ENCODE data around the gene CCDC91. TPM values are rescaled to one million over a fixed set of nuclear protein-coding genes. Genes with fewer than 3 reads are reported as not detected.

Gene CCDC91
- total RNA-seq, 4 donors from 2014 or later, result 55.6 to 74.0 (median 62.6) TPM

DNA sequence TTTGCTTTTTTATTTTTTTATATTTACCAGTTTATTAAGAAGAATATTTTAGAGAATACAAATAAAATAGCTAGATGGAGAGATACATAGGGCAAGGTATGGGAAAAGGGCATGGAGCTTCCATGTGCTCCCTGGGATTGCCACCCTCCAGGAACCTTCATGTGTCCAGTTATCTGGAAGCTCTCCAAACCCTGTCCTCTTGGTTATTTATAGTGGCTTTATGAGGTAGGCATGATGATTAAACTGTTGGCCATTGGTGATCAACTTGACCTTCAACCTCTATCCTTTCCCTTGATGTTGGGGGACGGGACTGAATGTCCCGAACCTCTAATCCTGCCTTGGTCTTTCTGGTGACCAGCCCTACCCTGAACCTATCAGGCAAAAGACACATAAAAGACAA is 156.3 kb downstream of the CCDC91 start:
- intact Hi-C loops (cut with DNase I), result no loop called here
- 97 to 100% methylated on average over 2 of the region's 2 CpGs for WGBS, 2 donors

DNA sequence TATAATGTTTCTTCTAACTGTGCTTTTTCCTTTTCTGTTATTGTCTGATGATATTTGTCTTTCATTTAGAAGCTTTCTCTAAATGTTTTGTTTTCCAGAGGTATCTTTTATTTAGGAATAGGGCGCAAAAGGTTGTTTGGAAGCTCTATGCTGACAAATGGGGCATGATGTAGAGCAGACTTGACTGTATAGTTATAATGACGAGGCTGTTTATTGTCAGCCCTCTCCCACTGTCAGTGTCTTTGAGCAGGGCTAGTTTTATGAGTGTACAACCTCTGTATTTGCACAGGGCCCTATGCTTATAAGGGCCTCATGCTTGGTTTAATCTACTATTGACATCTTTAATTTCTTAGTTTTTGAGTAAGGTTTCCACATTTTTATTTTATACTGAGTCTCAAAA is 158.9 kb downstream of the CCDC91 start:
- TF ChIP-seq POLR2A (IDR thresholded peaks at IDR 0.05), result no peak
- TF ChIP-seq, protein P1, sequence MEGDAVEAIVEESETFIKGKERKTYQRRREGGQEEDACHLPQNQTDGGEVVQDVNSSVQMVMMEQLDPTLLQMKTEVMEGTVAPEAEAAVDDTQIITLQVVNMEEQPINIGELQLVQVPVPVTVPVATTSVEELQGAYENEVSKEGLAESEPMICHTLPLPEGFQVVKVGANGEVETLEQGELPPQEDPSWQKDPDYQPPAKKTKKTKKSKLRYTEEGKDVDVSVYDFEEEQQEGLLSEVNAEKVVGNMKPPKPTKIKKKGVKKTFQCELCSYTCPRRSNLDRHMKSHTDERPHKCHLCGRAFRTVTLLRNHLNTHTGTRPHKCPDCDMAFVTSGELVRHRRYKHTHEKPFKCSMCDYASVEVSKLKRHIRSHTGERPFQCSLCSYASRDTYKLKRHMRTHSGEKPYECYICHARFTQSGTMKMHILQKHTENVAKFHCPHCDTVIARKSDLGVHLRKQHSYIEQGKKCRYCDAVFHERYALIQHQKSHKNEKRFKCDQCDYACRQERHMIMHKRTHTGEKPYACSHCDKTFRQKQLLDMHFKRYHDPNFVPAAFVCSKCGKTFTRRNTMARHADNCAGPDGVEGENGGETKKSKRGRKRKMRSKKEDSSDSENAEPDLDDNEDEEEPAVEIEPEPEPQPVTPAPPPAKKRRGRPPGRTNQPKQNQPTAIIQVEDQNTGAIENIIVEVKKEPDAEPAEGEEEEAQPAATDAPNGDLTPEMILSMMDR (IDR thresholded peaks at IDR 0.05), result no peak
- WGBS, 2 donors, result 98 to 99% methylated on average over 2 of the region's 2 CpGs
- Histone ChIP-seq H3K27me3 (no peaks in the 10 kb centered on the region), H3K27ac (no peak overlapping the region), H3K4me1 (no peaks in the 10 kb centered on the region), H3K9me3 (no peaks in the 10 kb centered on the region), H3K4me3 (replicated peaks in 1 of 3) (no peak overlapping the region), H3K36me3 (no peaks in the 10 kb centered on the region)
- no peak for DNase-seq
- intact Hi-C loops (cut with DNase I), result no loop called here

More for the DNA sequence above, 156.3 kb downstream of the CCDC91 start:
- no peak for DNase-seq
- Histone ChIP-seq H3K4me3 (replicated peaks in 1 of 3) (no peak overlapping the region), H3K27ac (no peak overlapping the region), H3K4me1 (no peaks in the 10 kb centered on the region), H3K9me3 (no peaks in the 10 kb centered on the region), H3K27me3 (no peaks in the 10 kb centered on the region), H3K36me3 (no peaks in the 10 kb centered on the region)
- TF ChIP-seq, protein P1 (IDR thresholded peaks at IDR 0.05), result no peak
- no peak for TF ChIP-seq POLR2A (IDR thresholded peaks at IDR 0.05)

DNA sequence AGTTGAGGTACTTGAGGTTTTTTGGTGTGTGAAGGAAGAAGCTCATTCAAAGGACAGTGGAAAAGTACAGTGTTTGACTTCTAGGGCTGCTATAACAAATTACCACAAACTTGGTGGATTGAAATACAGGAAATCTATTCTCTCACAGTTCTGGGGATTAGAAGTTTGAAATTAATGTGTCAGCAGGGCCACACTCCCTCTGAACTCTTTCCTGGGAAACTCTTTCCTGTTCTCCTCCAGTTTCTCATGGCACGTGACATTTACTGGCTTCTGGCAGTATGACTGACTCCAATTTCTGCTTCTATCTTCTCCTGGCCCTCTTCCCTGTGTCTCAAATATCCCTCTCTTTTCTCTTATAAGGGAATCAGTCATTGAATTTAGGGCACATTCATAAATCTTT is 160.2 kb downstream of the CCDC91 start:
- no peaks in the 10 kb centered on the region for H3K36me3 ChIP-seq
- TF ChIP-seq, protein P1 (IDR thresholded peaks at IDR 0.05), result no peak
- no peak for TF ChIP-seq POLR2A (IDR thresholded peaks at IDR 0.05)
- H3K27ac ChIP-seq, result no peak overlapping the region
- no peak for DNase-seq
- H3K4me3 ChIP-seq (replicated peaks in 1 of 3), result no peak overlapping the region
- intact Hi-C loops (cut with DNase I), result no loop called here
- H3K4me1 ChIP-seq, result no peaks in the 10 kb centered on the region
- no peaks in the 10 kb centered on the region for H3K27me3 ChIP-seq
- 67 to 80% methylated on average over 1 of the region's 1 CpG for WGBS, 2 donors
- no peaks in the 10 kb centered on the region for H3K9me3 ChIP-seq

DNA sequence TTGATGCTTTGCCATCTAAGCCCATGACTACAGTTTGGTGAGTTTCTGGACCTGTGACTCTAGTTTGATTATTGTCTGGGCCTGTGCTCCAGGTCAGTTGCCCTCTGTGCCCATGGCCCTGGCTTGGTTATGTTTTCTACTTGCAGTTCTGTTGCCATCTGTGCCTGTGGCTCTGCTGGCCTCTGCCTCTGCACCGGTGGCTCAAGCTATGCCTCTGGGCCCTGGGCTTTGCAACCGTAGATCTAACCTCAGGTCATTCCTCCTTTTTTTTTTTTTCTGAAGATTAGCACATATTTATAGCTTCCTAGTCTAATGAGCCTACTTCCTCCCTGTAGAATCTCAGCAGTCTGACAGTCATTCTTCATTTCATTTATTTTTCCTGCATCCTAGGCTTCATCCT is 161.2 kb downstream of the CCDC91 start:
- TF ChIP-seq POLR2A (IDR thresholded peaks at IDR 0.05), result no peak
- TF ChIP-seq, protein P1 (IDR thresholded peaks at IDR 0.05), result no peak
- WGBS, 2 donors, result 85 to 89% methylated on average over 2 of the region's 2 CpGs

DNA sequence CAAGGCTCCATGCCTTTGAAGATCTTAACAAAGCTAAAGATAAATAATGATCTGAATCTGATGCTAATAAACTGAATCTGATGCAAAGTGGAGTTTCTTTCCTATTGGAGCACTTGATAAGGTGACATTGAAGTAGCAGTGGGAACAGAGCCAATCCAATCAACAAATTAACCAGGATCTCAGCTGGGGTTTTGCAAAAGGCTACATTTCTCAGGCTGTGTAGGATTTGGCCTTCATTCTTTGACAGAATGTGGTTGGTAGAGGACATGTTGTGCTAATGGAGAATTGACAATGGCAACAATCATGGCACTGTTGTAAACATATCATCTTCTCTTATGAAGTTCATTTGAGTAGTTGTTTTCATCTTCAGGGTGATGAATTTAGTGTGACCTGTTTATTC is 164.9 kb downstream of the CCDC91 start:
- intact Hi-C loops (cut with DNase I), result no loop called here
- Histone ChIP-seq H3K27me3 (no peaks in the 10 kb centered on the region), H3K4me3 (replicated peaks in 1 of 3) (no peak overlapping the region), H3K27ac (no peak overlapping the region), H3K36me3 (no peaks in the 10 kb centered on the region), H3K4me1 (no peaks in the 10 kb centered on the region), H3K9me3 (no peaks in the 10 kb centered on the region)
- DNase-seq, result no peak
- TF ChIP-seq, protein P1 (IDR thresholded peaks at IDR 0.05), result no peak
- no peak for TF ChIP-seq POLR2A (IDR thresholded peaks at IDR 0.05)

More for the DNA sequence above, 161.2 kb downstream of the CCDC91 start:
- no peaks in the 10 kb centered on the region for H3K4me1 ChIP-seq
- no peak for DNase-seq
- H3K27ac ChIP-seq, result no peak overlapping the region
- no peaks in the 10 kb centered on the region for H3K27me3 ChIP-seq
- no peaks in the 10 kb centered on the region for H3K9me3 ChIP-seq
- intact Hi-C loops (cut with DNase I), result no loop called here
- no peak overlapping the region for H3K4me3 ChIP-seq (replicated peaks in 1 of 3)
- H3K36me3 ChIP-seq, result no peaks in the 10 kb centered on the region
